ENCODE results near the gene WSB1. TPM values are rescaled to one million over a fixed set of nuclear protein-coding genes. Genes with fewer than 3 reads are reported as not detected.

Gene WSB1
- total and polyA plus RNA-seq, 2 experiments from 2014 or later, result 101 to 108 TPM

DNA sequence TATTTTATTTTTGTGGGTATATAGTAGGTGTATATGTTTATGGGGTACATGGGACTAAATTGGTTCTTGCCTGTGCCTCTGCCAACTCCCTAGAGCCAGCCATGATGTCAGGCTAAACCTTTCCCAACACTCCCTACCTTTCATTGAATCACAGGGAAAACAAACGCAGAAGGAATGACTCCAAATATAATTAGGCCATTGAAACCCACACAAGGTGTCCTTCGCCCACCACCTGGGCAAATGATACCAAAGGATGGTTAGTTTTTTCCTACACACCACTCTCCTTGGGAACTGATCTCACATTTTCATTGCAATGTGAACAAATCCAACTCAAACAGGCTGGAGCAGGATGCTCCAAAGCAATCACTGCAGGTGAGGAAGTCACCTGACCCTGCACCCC is 27.5 kb downstream of the WSB1 start (continued):
- TF ChIP-seq, protein P1, sequence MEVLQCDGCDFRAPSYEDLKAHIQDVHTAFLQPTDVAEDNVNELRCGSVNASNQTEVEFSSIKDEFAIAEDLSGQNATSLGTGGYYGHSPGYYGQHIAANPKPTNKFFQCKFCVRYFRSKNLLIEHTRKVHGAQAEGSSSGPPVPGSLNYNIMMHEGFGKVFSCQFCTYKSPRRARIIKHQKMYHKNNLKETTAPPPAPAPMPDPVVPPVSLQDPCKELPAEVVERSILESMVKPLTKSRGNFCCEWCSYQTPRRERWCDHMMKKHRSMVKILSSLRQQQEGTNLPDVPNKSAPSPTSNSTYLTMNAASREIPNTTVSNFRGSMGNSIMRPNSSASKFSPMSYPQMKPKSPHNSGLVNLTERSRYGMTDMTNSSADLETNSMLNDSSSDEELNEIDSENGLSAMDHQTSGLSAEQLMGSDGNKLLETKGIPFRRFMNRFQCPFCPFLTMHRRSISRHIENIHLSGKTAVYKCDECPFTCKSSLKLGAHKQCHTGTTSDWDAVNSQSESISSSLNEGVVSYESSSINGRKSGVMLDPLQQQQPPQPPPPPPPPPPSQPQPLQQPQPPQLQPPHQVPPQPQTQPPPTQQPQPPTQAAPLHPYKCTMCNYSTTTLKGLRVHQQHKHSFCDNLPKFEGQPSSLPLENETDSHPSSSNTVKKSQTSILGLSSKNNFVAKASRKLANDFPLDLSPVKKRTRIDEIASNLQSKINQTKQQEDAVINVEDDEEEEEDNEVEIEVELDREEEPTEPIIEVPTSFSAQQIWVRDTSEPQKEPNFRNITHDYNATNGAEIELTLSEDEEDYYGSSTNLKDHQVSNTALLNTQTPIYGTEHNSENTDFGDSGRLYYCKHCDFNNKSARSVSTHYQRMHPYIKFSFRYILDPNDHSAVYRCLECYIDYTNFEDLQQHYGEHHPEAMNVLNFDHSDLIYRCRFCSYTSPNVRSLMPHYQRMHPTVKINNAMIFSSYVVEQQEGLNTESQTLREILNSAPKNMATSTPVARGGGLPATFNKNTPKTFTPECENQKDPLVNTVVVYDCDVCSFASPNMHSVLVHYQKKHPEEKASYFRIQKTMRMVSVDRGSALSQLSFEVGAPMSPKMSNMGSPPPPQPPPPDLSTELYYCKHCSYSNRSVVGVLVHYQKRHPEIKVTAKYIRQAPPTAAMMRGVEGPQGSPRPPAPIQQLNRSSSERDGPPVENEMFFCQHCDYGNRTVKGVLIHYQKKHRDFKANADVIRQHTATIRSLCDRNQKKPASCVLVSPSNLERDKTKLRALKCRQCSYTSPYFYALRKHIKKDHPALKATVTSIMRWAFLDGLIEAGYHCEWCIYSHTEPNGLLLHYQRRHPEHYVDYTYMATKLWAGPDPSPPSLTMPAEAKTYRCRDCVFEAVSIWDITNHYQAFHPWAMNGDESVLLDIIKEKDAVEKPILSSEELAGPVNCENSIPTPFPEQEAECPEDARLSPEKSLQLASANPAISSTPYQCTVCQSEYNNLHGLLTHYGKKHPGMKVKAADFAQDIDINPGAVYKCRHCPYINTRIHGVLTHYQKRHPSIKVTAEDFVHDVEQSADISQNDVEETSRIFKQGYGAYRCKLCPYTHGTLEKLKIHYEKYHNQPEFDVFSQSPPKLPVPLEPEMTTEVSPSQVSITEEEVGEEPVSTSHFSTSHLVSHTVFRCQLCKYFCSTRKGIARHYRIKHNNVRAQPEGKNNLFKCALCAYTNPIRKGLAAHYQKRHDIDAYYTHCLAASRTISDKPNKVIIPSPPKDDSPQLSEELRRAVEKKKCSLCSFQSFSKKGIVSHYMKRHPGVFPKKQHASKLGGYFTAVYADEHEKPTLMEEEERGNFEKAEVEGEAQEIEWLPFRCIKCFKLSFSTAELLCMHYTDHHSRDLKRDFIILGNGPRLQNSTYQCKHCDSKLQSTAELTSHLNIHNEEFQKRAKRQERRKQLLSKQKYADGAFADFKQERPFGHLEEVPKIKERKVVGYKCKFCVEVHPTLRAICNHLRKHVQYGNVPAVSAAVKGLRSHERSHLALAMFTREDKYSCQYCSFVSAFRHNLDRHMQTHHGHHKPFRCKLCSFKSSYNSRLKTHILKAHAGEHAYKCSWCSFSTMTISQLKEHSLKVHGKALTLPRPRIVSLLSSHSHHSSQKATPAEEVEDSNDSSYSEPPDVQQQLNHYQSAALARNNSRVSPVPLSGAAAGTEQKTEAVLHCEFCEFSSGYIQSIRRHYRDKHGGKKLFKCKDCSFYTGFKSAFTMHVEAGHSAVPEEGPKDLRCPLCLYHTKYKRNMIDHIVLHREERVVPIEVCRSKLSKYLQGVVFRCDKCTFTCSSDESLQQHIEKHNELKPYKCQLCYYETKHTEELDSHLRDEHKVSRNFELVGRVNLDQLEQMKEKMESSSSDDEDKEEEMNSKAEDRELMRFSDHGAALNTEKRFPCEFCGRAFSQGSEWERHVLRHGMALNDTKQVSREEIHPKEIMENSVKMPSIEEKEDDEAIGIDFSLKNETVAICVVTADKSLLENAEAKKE (CRISPR knock-in tag; IDR thresholded peaks at IDR 0.05), result no peak
- TF ChIP-seq, protein P2, sequence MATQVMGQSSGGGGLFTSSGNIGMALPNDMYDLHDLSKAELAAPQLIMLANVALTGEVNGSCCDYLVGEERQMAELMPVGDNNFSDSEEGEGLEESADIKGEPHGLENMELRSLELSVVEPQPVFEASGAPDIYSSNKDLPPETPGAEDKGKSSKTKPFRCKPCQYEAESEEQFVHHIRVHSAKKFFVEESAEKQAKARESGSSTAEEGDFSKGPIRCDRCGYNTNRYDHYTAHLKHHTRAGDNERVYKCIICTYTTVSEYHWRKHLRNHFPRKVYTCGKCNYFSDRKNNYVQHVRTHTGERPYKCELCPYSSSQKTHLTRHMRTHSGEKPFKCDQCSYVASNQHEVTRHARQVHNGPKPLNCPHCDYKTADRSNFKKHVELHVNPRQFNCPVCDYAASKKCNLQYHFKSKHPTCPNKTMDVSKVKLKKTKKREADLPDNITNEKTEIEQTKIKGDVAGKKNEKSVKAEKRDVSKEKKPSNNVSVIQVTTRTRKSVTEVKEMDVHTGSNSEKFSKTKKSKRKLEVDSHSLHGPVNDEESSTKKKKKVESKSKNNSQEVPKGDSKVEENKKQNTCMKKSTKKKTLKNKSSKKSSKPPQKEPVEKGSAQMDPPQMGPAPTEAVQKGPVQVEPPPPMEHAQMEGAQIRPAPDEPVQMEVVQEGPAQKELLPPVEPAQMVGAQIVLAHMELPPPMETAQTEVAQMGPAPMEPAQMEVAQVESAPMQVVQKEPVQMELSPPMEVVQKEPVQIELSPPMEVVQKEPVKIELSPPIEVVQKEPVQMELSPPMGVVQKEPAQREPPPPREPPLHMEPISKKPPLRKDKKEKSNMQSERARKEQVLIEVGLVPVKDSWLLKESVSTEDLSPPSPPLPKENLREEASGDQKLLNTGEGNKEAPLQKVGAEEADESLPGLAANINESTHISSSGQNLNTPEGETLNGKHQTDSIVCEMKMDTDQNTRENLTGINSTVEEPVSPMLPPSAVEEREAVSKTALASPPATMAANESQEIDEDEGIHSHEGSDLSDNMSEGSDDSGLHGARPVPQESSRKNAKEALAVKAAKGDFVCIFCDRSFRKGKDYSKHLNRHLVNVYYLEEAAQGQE (IDR thresholded peaks at IDR 0.05; ENCODE audit: unreplicated experiment), result no peak
- TF ChIP-seq NANOG (IDR thresholded peaks at IDR 0.05; ENCODE audit: borderline replicate concordance), result no peak
- no peak for TF ChIP-seq POLR2AphosphoS5 (IDR thresholded peaks at IDR 0.05; ENCODE audit: low read depth)
- TF ChIP-seq, protein P3, sequence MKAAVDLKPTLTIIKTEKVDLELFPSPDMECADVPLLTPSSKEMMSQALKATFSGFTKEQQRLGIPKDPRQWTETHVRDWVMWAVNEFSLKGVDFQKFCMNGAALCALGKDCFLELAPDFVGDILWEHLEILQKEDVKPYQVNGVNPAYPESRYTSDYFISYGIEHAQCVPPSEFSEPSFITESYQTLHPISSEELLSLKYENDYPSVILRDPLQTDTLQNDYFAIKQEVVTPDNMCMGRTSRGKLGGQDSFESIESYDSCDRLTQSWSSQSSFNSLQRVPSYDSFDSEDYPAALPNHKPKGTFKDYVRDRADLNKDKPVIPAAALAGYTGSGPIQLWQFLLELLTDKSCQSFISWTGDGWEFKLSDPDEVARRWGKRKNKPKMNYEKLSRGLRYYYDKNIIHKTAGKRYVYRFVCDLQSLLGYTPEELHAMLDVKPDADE (IDR thresholded peaks at IDR 0.05), result no peak
- TF ChIP-seq JUNB (IDR thresholded peaks at IDR 0.05; ENCODE audit: unreplicated experiment), result no peak
- TF ChIP-seq ZNF331 (CRISPR knock-in tag; IDR thresholded peaks at IDR 0.05; ENCODE audit: low read depth), result no peak

Data from GM23338 (cell line).